CD14-positive monocyte (primary cell): ENCODE data around the gene CEP170B. TPM values are rescaled to one million over a fixed set of nuclear protein-coding genes. Genes with fewer than 3 reads are reported as not detected.

ENCODE experiments used
- DNase-seq, 3 donors: peaks; one replicate each; pipeline ENCODE4 v3.0.0-alpha.2; 2011 to 2022
- H2AFZ ChIP-seq: 2 replicates; pipeline ENCODE4 v1.6.0; 2012; ENCODE audit warnings: mild to moderate bottlenecking, low read depth, low read length, inconsistent platforms; ENCODE audit not compliant: insufficient read depth, poor library complexity, severe bottlenecking
- H3K27ac ChIP-seq, 2 donors: 1 replicate in 1 of 2; 2 replicates in 1 of 2; pipeline ENCODE4 v1.5.1; 2012 to 2013; ENCODE audit warnings: low read length in 2 of 2, control low read depth in 1 of 2, inconsistent platforms in 1 of 2, low read depth in 1 of 2, mild to moderate bottlenecking in 1 of 2
- H3K27me3 ChIP-seq, 2 donors: one replicate each; pipeline versions ENCODE4 v1.6.0 to v1.6.1; 2011 to 2013; ENCODE audit warnings: low read length in 2 of 2; ENCODE audit not compliant: control insufficient read depth in 2 of 2, insufficient read depth in 2 of 2
- H3K36me3 ChIP-seq, 2 donors: replicated peaks in 1 of 2; 1 replicate in 1 of 2; 2 replicates in 1 of 2; pipeline versions ENCODE4 v1.5.1 to v1.6.1; 2012 to 2013; ENCODE audit warnings: low read length in 2 of 2, control low read depth in 1 of 2, inconsistent platforms in 1 of 2, mild to moderate bottlenecking in 1 of 2; ENCODE audit not compliant: insufficient read depth in 2 of 2, control insufficient read depth in 1 of 2
- H3K4me1 ChIP-seq, 2 donors: 1 replicate in 1 of 2; 2 replicates in 1 of 2; pipeline versions ENCODE4 v1.5.1 to v1.6.1; 2012 to 2013; ENCODE audit warnings: low read length in 2 of 2, control low read depth in 1 of 2, inconsistent platforms in 1 of 2, mild to moderate bottlenecking in 1 of 2, moderate library complexity in 1 of 2; ENCODE audit not compliant: insufficient read depth in 2 of 2, control insufficient read depth in 1 of 2
- H3K4me2 ChIP-seq: replicated peaks from 2 replicates; pipeline ENCODE3; 2012; ENCODE audit warnings: low read length, moderate library complexity, mild to moderate bottlenecking; ENCODE audit not compliant: poor library complexity, severe bottlenecking; ENCODE audit errors: extremely low read depth
- H3K4me3 ChIP-seq, 3 experiments: fragments of 200-600 bp in 1 of 3; sonication (generic) in 1 of 3; replicated peaks in 1 of 3; 1 replicate in 2 of 3; 2 replicates in 1 of 3; pipeline ENCODE4 v1.5.1; 2011 to 2013; ENCODE audit warnings: low read length in 3 of 3, mild to moderate bottlenecking in 3 of 3, control low read depth in 2 of 3, low read depth in 2 of 3, inconsistent platforms in 1 of 3, moderate library complexity in 1 of 3
- H3K79me2 ChIP-seq: 2 replicates; pipeline ENCODE4 v1.6.0; 2012; ENCODE audit warnings: mild to moderate bottlenecking, control low read depth, inconsistent platforms, low read length, moderate library complexity; ENCODE audit not compliant: insufficient read depth
- H3K9ac ChIP-seq: 2 replicates; pipeline ENCODE4 v1.6.0; 2017; ENCODE audit warnings: low read length, mild to moderate bottlenecking; ENCODE audit not compliant: insufficient read depth, poor library complexity, severe bottlenecking
- H3K9me3 ChIP-seq, 2 donors: replicated peaks in 1 of 2; 1 replicate in 1 of 2; 2 replicates in 1 of 2; pipeline versions ENCODE4 v1.5.1 to v1.6.1; 2012 to 2013; ENCODE audit warnings: low read length in 2 of 2, control low read depth in 1 of 2; ENCODE audit not compliant: control insufficient read depth in 1 of 2, insufficient read depth in 1 of 2
- H4K20me1 ChIP-seq: 2 replicates; pipeline ENCODE4 v1.6.0; 2012; ENCODE audit warnings: mild to moderate bottlenecking, low read length, control low read depth, moderate library complexity; ENCODE audit not compliant: insufficient read depth
- H3K27ac Mint-ChIP-seq, 7 donors: one replicate each; pipeline ENCODE4 v1.8.0; 2020; ENCODE audit warnings: mild to moderate bottlenecking in 7 of 7, mixed read lengths in 7 of 7, moderate library complexity in 6 of 7, inconsistent platforms in 2 of 7
- H3K27me3 Mint-ChIP-seq, 3 donors: one replicate each; pipeline ENCODE4 v1.8.0; 2021 to 2022; ENCODE audit warnings: low read depth in 3 of 3, mild to moderate bottlenecking in 3 of 3, mixed read lengths in 3 of 3, moderate library complexity in 3 of 3, inconsistent platforms in 1 of 3
- H3K36me3 Mint-ChIP-seq, 2 donors: one replicate each; pipeline ENCODE4 v1.8.0; 2020; ENCODE audit warnings: mixed read lengths in 2 of 2, inconsistent platforms in 1 of 2, mild to moderate bottlenecking in 1 of 2
- H3K4me1 Mint-ChIP-seq: one replicate; pipeline ENCODE4 v1.8.0; 2020; ENCODE audit warnings: mild to moderate bottlenecking, mixed read lengths
- H3K4me3 Mint-ChIP-seq, 2 donors: one replicate each; pipeline ENCODE4 v1.8.0; 2020; ENCODE audit warnings: mild to moderate bottlenecking in 2 of 2, mixed read lengths in 2 of 2, moderate library complexity in 1 of 2
- H3K9me3 Mint-ChIP-seq, 7 donors: one replicate each; pipeline ENCODE4 v1.8.0; 2020 to 2022; ENCODE audit warnings: mixed read lengths in 7 of 7, mild to moderate bottlenecking in 6 of 7, moderate library complexity in 6 of 7, inconsistent platforms in 2 of 7
- CTCF ChIP-seq: fragments of 200-600 bp; IDR thresholded peaks from one replicate; pipeline ENCODE4 v1.8.0; 2022; ENCODE audit warnings: antibody characterized with exemption, mild to moderate bottlenecking
- WGBS: methylation state at CpG from one replicate; pipeline ENCODE4 v1.1.5; 2013; ENCODE audit warnings: missing lambda C conversion rate; ENCODE audit not compliant: insufficient coverage; 5-methylcytosine and 5-hydroxymethylcytosine counted together
- intact Hi-C, 2 donors: fragments of 100-400 bp; cut with micrococcal nuclease; formaldehyde crosslinking; loops; one replicate each; pipeline versions ENCODE4 v1.15.0 to v1.15.1; 2023
- polyA plus RNA-seq, 3 donors: library from polyadenylated mRNA; depleted of rRNA in 1 of 3; unstranded in 2 of 3; stranded (reverse) in 1 of 3; fragments of 300-500 nt in 2 of 3; fragments of >200 nt in 1 of 3; fragmentation: Illumina TruSeq in 2 of 3; gene quantifications; 1 replicate in 2 of 3; 2 replicates in 1 of 3; pipeline ENCODE4 v1.2.3, GENCODE V29; 2012 to 2021

The CEP170B gene
- polyA plus RNA-seq, 3 donors: 0.09 TPM; not detected in 2

DNA sequence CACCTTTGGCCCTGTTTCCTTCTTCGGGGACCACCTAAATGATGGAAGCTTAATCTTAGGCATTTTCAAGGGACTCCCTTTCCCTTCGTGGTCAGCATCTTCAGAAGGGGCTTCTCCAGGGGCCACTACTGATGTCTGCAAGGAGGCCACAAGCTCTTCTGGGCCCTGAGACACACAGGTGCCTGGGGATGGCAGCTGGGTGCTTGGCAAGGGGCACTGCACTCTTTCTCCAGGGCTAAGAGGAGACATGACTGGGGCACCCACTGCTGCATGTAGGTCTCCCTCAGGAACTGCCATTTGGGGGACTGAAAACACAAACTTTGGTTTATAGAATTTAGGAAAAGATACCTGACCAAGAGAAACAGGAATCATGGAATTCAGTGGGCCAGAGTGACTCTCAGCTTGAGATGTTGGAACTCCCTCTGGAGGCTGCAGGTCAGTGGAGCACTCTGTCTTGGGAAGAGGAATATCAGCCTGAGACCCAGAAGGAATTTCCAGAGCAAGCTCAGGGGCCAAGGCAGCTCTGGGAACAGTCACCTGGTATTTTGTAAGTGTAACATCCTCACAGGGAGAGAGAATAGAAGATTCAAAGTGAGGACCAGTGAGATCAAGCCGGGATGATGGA, 75.6 kb downstream of the CEP170B start:
- no peak overlapping the region for H3K27ac ChIP-seq
- no peaks in the 10 kb centered on the region for H3K4me1 ChIP-seq
- Mint-ChIP-seq H3K27me3 (peaks cover 23 to 36% (median 29%) of the 10 kb centered on the region in 3 donors), H3K36me3 (no peaks in the 10 kb centered on the region), H3K4me3 (no peak overlapping the region), H3K27ac (no peak overlapping the region), H3K9me3 (no peaks in the 10 kb centered on the region), H3K4me1 (no peaks in the 10 kb centered on the region)
- no peak for TF ChIP-seq CTCF
- H3K27me3 ChIP-seq: peaks cover 0 to 21% of the 10 kb centered on the region in 2 donors
- H4K20me1 ChIP-seq: no peaks in the 10 kb centered on the region
- H3K9me3 ChIP-seq: no peaks in the 10 kb centered on the region
- intact Hi-C loops: no loop called here
- no peaks in the 10 kb centered on the region for H3K36me3 ChIP-seq
- no peak overlapping the region for H3K4me3 ChIP-seq
- H3K79me2 ChIP-seq: no peaks in the 10 kb centered on the region
- no peak overlapping the region for H2AFZ ChIP-seq
- no peak overlapping the region for H3K9ac ChIP-seq
- H3K4me2 ChIP-seq: no peak overlapping the region
- DNase-seq: no peak
- 97% methylated on average over 3 of the region's 3 CpGs for WGBS

GRCh38 chr14:104941508-104942365, 76.7 kb downstream of the CEP170B start:
- H3K27ac Mint-ChIP-seq: no peak overlapping the region
- H3K27me3 Mint-ChIP-seq: peaks cover 14 to 25% (median 20%) of the 10 kb centered on the region in 3 donors
- intact Hi-C loops: no loop called here
- no peaks in the 10 kb centered on the region for H3K36me3 ChIP-seq
- TF ChIP-seq CTCF: no peak
- no peak overlapping the region for H3K27ac ChIP-seq
- no peak overlapping the region for H3K9ac ChIP-seq
- H4K20me1 ChIP-seq: no peaks in the 10 kb centered on the region
- no peak overlapping the region for H2AFZ ChIP-seq
- H3K4me2 ChIP-seq: no peak overlapping the region
- H3K9me3 Mint-ChIP-seq: no peaks in the 10 kb centered on the region
- H3K4me1 Mint-ChIP-seq: no peaks in the 10 kb centered on the region
- H3K4me3 ChIP-seq: no peak overlapping the region
- 95% methylated on average over 25 of the region's 26 CpGs for WGBS
- DNase-seq: peak in 1 of 3 donors; percentile 2
- no peaks in the 10 kb centered on the region for H3K36me3 Mint-ChIP-seq
- H3K9me3 ChIP-seq: no peaks in the 10 kb centered on the region
- H3K4me3 Mint-ChIP-seq: no peak overlapping the region
- H3K4me1 ChIP-seq: no peaks in the 10 kb centered on the region
- H3K27me3 ChIP-seq: peaks cover 0 to 12% of the 10 kb centered on the region in 2 donors
- no peaks in the 10 kb centered on the region for H3K79me2 ChIP-seq
